HCT116 (cell line): Measurements from ENCODE around the gene EPB41L4A. TPM values are rescaled to one million over a fixed set of nuclear protein-coding genes. Genes with fewer than 3 reads are reported as not detected.

ENCODE experiments used
- ATAC-seq: fragments of 200-7000 bp; cut with Tn5 transposase; 2 replicates; pipeline ENCODE4 v1.9.1; 2020; ENCODE audit warnings: mild to moderate bottlenecking, moderate library complexity
- BruUV-seq: library from RNA; stranded (reverse); fragments of 400-500 nt; replicated peaks from 2 replicates; lab custom pipeline; 2021; lab: Mats Ljungman, UMichigan
- CTCF ChIA-PET: fragments of 300-600 bp; sonication (Branson Sonifier 250); formaldehyde crosslinking; loops from one replicate; lab custom pipeline; 2021; ENCODE audit warnings: antibody characterized with exemption; lab: Charles Lee
- POLR2A ChIA-PET: fragments of 300-600, 350-600 bp; sonication (Branson Sonifier 250); formaldehyde crosslinking; loops from one replicate; lab custom pipeline; 2021; ENCODE audit warnings: antibody characterized with exemption; lab: Charles Lee
- RAD21 ChIA-PET, 2 experiments: fragments of 300-600 bp; sonication (Branson Sonifier 250); formaldehyde crosslinking; loops; one replicate each; lab custom pipeline; 2023; ENCODE audit warnings: low total read pairs in 2 of 2; ENCODE audit not compliant: uncharacterized antibody in 2 of 2, unreplicated experiment in 2 of 2, low non-redundant PET in 1 of 2; lab: Charles Lee
- DNase-seq: peaks from one replicate; pipeline ENCODE4 v3.0.0-alpha.2; 2010; ENCODE audit warnings: low read depth, low spot score
- H2AFZ ChIP-seq: fragments of 200-600 bp; shearing (Covaris generic), sonication (generic); 2 replicates; pipeline ENCODE4 v1.6.1; 2017; ENCODE audit warnings: low read depth, mixed run types, mixed read lengths, antibody characterized with exemption, low read length; ENCODE audit not compliant: poor library complexity, severe bottlenecking
- H3K27ac ChIP-seq: 2 replicates; pipeline ENCODE4 v1.5.1; 2012; ENCODE audit warnings: low read depth, low read length
- H3K27me3 ChIP-seq: fragments of 200-600 bp; sonication (generic); 2 replicates; pipeline ENCODE4 v1.6.1; 2016; ENCODE audit warnings: mixed run types, low read length, mixed read lengths; ENCODE audit not compliant: insufficient read depth
- H3K36me3 ChIP-seq, 2 experiments: fragments of 200-500 bp in 1 of 2; fragments of 200-600 bp in 1 of 2; sonication (Bioruptor generic) in 1 of 2; sonication (generic) in 1 of 2; 2 replicates each; pipeline versions ENCODE4 v1.5.1 to v1.6.1; 2014 to 2016; ENCODE audit warnings: low read length in 2 of 2, inconsistent platforms in 1 of 2, mixed read lengths in 1 of 2, mixed run types in 1 of 2; ENCODE audit not compliant: insufficient read depth in 2 of 2, control insufficient read depth in 1 of 2
- H3K4me1 ChIP-seq, 2 experiments: fragments of 200-600 bp in 1 of 2; sonication (generic) in 1 of 2; 2 replicates each; pipeline versions ENCODE4 v1.5.1 to v1.6.1; 2012 to 2017; ENCODE audit warnings: low read length in 2 of 2, inconsistent platforms in 1 of 2, mild to moderate bottlenecking in 1 of 2, mixed read lengths in 1 of 2, mixed run types in 1 of 2, moderate library complexity in 1 of 2; ENCODE audit not compliant: insufficient read depth in 2 of 2, control insufficient read depth in 1 of 2
- H3K4me2 ChIP-seq: fragments of 200-600 bp; sonication (generic); 2 replicates; pipeline ENCODE4 v1.6.1; 2017; ENCODE audit warnings: mixed run types, low read length, mixed read lengths
- H3K4me3 ChIP-seq, 2 experiments: fragments of 200-600 bp in 1 of 2; sonication (generic) in 1 of 2; replicated peaks in 1 of 2; 2 replicates each; pipeline ENCODE4 v1.5.1; 2011 to 2016; ENCODE audit warnings: low read length in 2 of 2, control low read depth in 1 of 2, low read depth in 1 of 2, mild to moderate bottlenecking in 1 of 2, mixed read lengths in 1 of 2, mixed run types in 1 of 2
- H3K79me2 ChIP-seq: fragments of 200-600 bp; sonication (generic); 2 replicates; pipeline ENCODE4 v1.6.1; 2017; ENCODE audit warnings: mild to moderate bottlenecking, mixed run types, low read length, moderate library complexity, mixed read lengths; ENCODE audit not compliant: insufficient read depth
- H3K9ac ChIP-seq: fragments of 200-600 bp; sonication (generic); 2 replicates; pipeline ENCODE4 v1.6.1; 2016; ENCODE audit warnings: low read length, mixed read lengths
- H3K9me2 ChIP-seq: fragments of 200-600 bp; sonication (generic), shearing (Covaris generic); 2 replicates; pipeline ENCODE4 v1.6.1; 2017; ENCODE audit warnings: mixed run types, mild to moderate bottlenecking, moderate library complexity; ENCODE audit not compliant: insufficient read depth
- H3K9me3 ChIP-seq, 2 experiments: fragments of 200-500 bp in 1 of 2; fragments of 200-600 bp in 1 of 2; sonication (Bioruptor generic) in 1 of 2; sonication (generic) in 1 of 2; 2 replicates each; pipeline ENCODE4 v1.6.1; 2014 to 2017; ENCODE audit warnings: low read length in 2 of 2, mixed read lengths in 2 of 2, inconsistent platforms in 1 of 2, low read depth in 1 of 2, mild to moderate bottlenecking in 1 of 2, mixed run types in 1 of 2, moderate library complexity in 1 of 2; ENCODE audit not compliant: control insufficient read depth in 1 of 2, insufficient read depth in 1 of 2
- H4K20me1 ChIP-seq: fragments of 200-600 bp; sonication (generic), shearing (Covaris generic); 2 replicates; pipeline ENCODE4 v1.6.1; 2017; ENCODE audit warnings: mixed run types, mild to moderate bottlenecking, moderate library complexity; ENCODE audit not compliant: insufficient read depth
- ATF3 ChIP-seq: IDR thresholded peaks from 2 replicates; pipeline ENCODE4 v1.6.1; 2012
- CTCF ChIP-seq, 3 experiments: fragments of 200-600 bp in 1 of 3; sonication (generic) in 1 of 3; IDR thresholded peaks in 2 of 3; conservative IDR thresholded peaks in 1 of 3; 2 replicates each; pipeline ENCODE4 v1.5.1; 2012 to 2017; ENCODE audit warnings: low read depth in 2 of 3, low read length in 2 of 3, antibody characterized with exemption in 1 of 3, borderline replicate concordance in 1 of 3, control low read depth in 1 of 3, mild to moderate bottlenecking in 1 of 3, mixed read lengths in 1 of 3, mixed run types in 1 of 3, moderate library complexity in 1 of 3; ENCODE audit not compliant: insufficient read depth in 1 of 3
- ELF1 ChIP-seq: IDR thresholded peaks from 2 replicates; pipeline ENCODE4 v1.6.1; 2012; ENCODE audit warnings: low read depth, borderline replicate concordance
- EZH2 ChIP-seq: fragments of 200-600 bp; sonication (generic); IDR thresholded peaks from 2 replicates; pipeline ENCODE4 v1.6.1; 2017; ENCODE audit warnings: antibody characterized with exemption, mixed run types
- FOSL1 ChIP-seq: IDR thresholded peaks from 2 replicates; pipeline ENCODE4 v1.6.1; 2012; ENCODE audit warnings: low read depth
- JUND ChIP-seq: IDR thresholded peaks from 2 replicates; pipeline ENCODE4 v1.6.1; 2012
- POLR2AphosphoS5 ChIP-seq: IDR thresholded peaks from 2 replicates; pipeline ENCODE4 v1.6.1; 2011; ENCODE audit warnings: mild to moderate bottlenecking, low read depth, low read length, moderate library complexity
- RAD21 ChIP-seq: IDR thresholded peaks from 2 replicates; pipeline ENCODE4 v1.6.1; 2012; ENCODE audit warnings: low read depth, mild to moderate bottlenecking
- TCF7L2 ChIP-seq: IDR thresholded peaks from 2 replicates; pipeline ENCODE4 v1.7.0; 2011; ENCODE audit warnings: borderline replicate concordance, inconsistent platforms; ENCODE audit not compliant: insufficient read depth, insufficient read length; ENCODE audit errors: extremely low read depth
- intact Hi-C: fragments of 100-400 bp; cut with micrococcal nuclease; formaldehyde crosslinking; loops from 2 replicates; pipeline ENCODE4 v1.10.0; 2022
- total RNA-seq: library from RNA; stranded (reverse); gene quantifications from one replicate; pipeline ENCODE4 v1.2.1, GENCODE V29; 2021; ENCODE audit not compliant: unreplicated experiment

EPB41L4A gene
- total RNA-seq, 1 experiment from 2014 or later: 2.8 TPM

- ChIA-PET RAD21 (no interaction called here), POLR2A (no interaction called here), CTCF (no interaction called here)
- H3K4me1 ChIP-seq: no peaks in the 10 kb centered on the region
- H3K9ac ChIP-seq: no peak overlapping the region
- no TSS peak for BruUV-seq
- no peaks in the 10 kb centered on the region for H3K36me3 ChIP-seq
- no peak overlapping the region for H3K4me2 ChIP-seq
- no peak for DNase-seq
- H3K9me3 ChIP-seq: no peaks in the 10 kb centered on the region
- intact Hi-C loops: no loop called here
- H3K9me2 ChIP-seq: no peaks in the 10 kb centered on the region
- no peak for ATAC-seq
- H3K79me2 ChIP-seq: no peaks in the 10 kb centered on the region
- H4K20me1 ChIP-seq: no peaks in the 10 kb centered on the region
- no peak overlapping the region for H3K27ac ChIP-seq
- no peak overlapping the region for H2AFZ ChIP-seq
- H3K27me3 ChIP-seq: no peaks in the 10 kb centered on the region
- no peak overlapping the region for H3K4me3 ChIP-seq
- TF ChIP-seq EZH2 (no peak), RAD21 (no peak), CTCF (IDR thresholded peaks at IDR 0.05 in 2 of 3, conservative IDR thresholded peaks at IDR 0.05 in 1 of 3; ENCODE audit: borderline replicate concordance in 1 of 3, insufficient read depth in 1 of 3, low read depth in 2 of 3, low read length in 2 of 3) (no peak), FOSL1 (no peak), ATF3 (no peak), ELF1 (no peak), JUND (no peak), TCF7L2 (no peak), POLR2AphosphoS5 (no peak)
Observed at GRCh38 chr5:112250551-112250950, 168.5 kb downstream of the EPB41L4A start.
